GM21619 (cell line): ENCODE results near the gene MCF2L2.
A peak's percentile ranks its signal among the peaks of the same experiment; 100 is the strongest.

Source experiments
- ATAC-seq: cut with Tn5 transposase; IDR thresholded peaks from one replicate; pipeline ENCODE4 v1.9.1; 2021; ENCODE audit not compliant: unreplicated experiment

Gene MCF2L2

GRCh38 chr3:183298701-183299153 is 129.7 kb downstream of the MCF2L2 start:
- no peak for ATAC-seq

- no peak for ATAC-seq
Measured at GRCh38 chr3:183296944-183297343, 131.5 kb downstream of the MCF2L2 start.

- ATAC-seq, result no peak
Measured at GRCh38 chr3:183295211-183295610, 133.2 kb downstream of the MCF2L2 start.

- no peak for ATAC-seq
Measured at GRCh38 chr3:183293966-183294365, 134.5 kb downstream of the MCF2L2 start.

- ATAC-seq, result no peak
Measured at GRCh38 chr3:183291497-183292031, 136.9 kb downstream of the MCF2L2 start.

- no peak for ATAC-seq
Measured at GRCh38 chr3:183290216-183290615, 138.2 kb downstream of the MCF2L2 start.

- no peak for ATAC-seq
Measured at GRCh38 chr3:183288117-183288516, 140.3 kb downstream of the MCF2L2 start.

- ATAC-seq, result no peak
Measured at GRCh38 chr3:183287301-183287971, 141.0 kb downstream of the MCF2L2 start.

GRCh38 chr3:183285828-183286457 is 142.5 kb downstream of the MCF2L2 start:
- peak; percentile 98 for ATAC-seq

- no peak for ATAC-seq
Measured at GRCh38 chr3:183285318-183285717, 143.1 kb downstream of the MCF2L2 start.

GRCh38 chr3:183284570-183284969 is 143.8 kb downstream of the MCF2L2 start:
- ATAC-seq, result no peak

- no peak for ATAC-seq
Measured at GRCh38 chr3:183283886-183284285, 144.5 kb downstream of the MCF2L2 start.

GRCh38 chr3:183281126-183281797 is 147.2 kb downstream of the MCF2L2 start:
- no peak for ATAC-seq

- ATAC-seq, result no peak
Measured at GRCh38 chr3:183279371-183279770, 149.0 kb downstream of the MCF2L2 start.

- no peak for ATAC-seq
Measured at GRCh38 chr3:183278479-183279088, 149.8 kb downstream of the MCF2L2 start.

- no peak for ATAC-seq
Measured at GRCh38 chr3:183277260-183277659, 151.2 kb downstream of the MCF2L2 start.

- ATAC-seq, result no peak
Measured at GRCh38 chr3:183275937-183276336, 152.5 kb downstream of the MCF2L2 start.

- ATAC-seq, result no peak
Measured at GRCh38 chr3:183275418-183275817, 153.0 kb downstream of the MCF2L2 start.

GRCh38 chr3:183274609-183275008 is 153.8 kb downstream of the MCF2L2 start:
- no peak for ATAC-seq

- no peak for ATAC-seq
Measured at GRCh38 chr3:183272791-183273190, 155.6 kb downstream of the MCF2L2 start.

- ATAC-seq, result no peak
Measured at GRCh38 chr3:183272142-183272541, 156.3 kb downstream of the MCF2L2 start.
